GM23338 (cell line): ENCODE measurements around the gene SART3. TPM values are rescaled to one million over a fixed set of nuclear protein-coding genes. Genes with fewer than 3 reads are reported as not detected.

Experiments
- ATAC-seq: fragments of 200-7000 bp; cut with Tn5 transposase; 3 replicates; pipeline ENCODE4 v1.9.1; 2020
- DNase-seq: peaks from one replicate; pipeline ENCODE4 v3.0.0-alpha.2; 2015; ENCODE audit warnings: low spot score
- H2AFZ ChIP-seq: fragments of 200-600 bp; sonication (generic); 2 replicates; pipeline ENCODE4 v1.8.0; 2016; ENCODE audit warnings: antibody characterized with exemption, mild to moderate bottlenecking, moderate library complexity
- H3F3A ChIP-seq: fragments of 200-600 bp; sonication (generic); replicated peaks from 2 replicates; pipeline ENCODE4 v1.8.0; 2017; ENCODE audit warnings: antibody characterized with exemption, mixed run types, low read depth
- H3K27ac ChIP-seq: fragments of 200-600 bp; sonication (generic); 2 replicates; pipeline ENCODE4 v1.6.1; 2016; ENCODE audit warnings: low read depth
- H3K27me3 ChIP-seq: fragments of 200-600 bp; sonication (generic); 2 replicates; pipeline ENCODE4 v1.8.0; 2016; ENCODE audit warnings: mild to moderate bottlenecking, mixed run types, moderate library complexity; ENCODE audit not compliant: insufficient read depth
- H3K36me3 ChIP-seq: fragments of 200-600 bp; sonication (generic); 2 replicates; pipeline ENCODE4 v1.8.0; 2016; ENCODE audit warnings: mild to moderate bottlenecking; ENCODE audit not compliant: insufficient read depth
- H3K4me1 ChIP-seq: fragments of 200-600 bp; sonication (generic); 2 replicates; pipeline ENCODE4 v1.8.0; 2016; ENCODE audit warnings: mild to moderate bottlenecking, moderate library complexity; ENCODE audit not compliant: insufficient read depth
- H3K4me2 ChIP-seq: fragments of 200-600 bp; sonication (generic); 2 replicates; pipeline ENCODE4 v1.7.1; 2017; ENCODE audit warnings: mixed run types
- H3K4me3 ChIP-seq: fragments of 200-600 bp; sonication (generic); 2 replicates; pipeline ENCODE4 v1.6.1; 2016; ENCODE audit warnings: mixed run types
- H3K79me2 ChIP-seq: fragments of 200-600 bp; sonication (generic); replicated peaks from 2 replicates; pipeline ENCODE4 v1.8.0; 2017; ENCODE audit warnings: mild to moderate bottlenecking; ENCODE audit not compliant: insufficient read depth
- H3K9me2 ChIP-seq: fragments of 200-600 bp; sonication (generic); 2 replicates; pipeline ENCODE4 v1.8.0; 2017; ENCODE audit not compliant: insufficient read depth
- H4K20me1 ChIP-seq: fragments of 200-600 bp; sonication (generic); replicated peaks from 2 replicates; pipeline ENCODE4 v1.8.0; 2017; ENCODE audit warnings: mild to moderate bottlenecking; ENCODE audit not compliant: insufficient read depth
- H3K27ac Mint-ChIP-seq: 2 replicates; pipeline ENCODE4 v1.8.0; 2020; ENCODE audit warnings: inconsistent platforms, mild to moderate bottlenecking, moderate library complexity, mixed read lengths
- H3K27me3 Mint-ChIP-seq: 3 replicates; pipeline ENCODE4 v1.8.0; 2022; ENCODE audit warnings: low read depth, mild to moderate bottlenecking, moderate library complexity, mixed read lengths, inconsistent platforms; ENCODE audit not compliant: insufficient read depth, poor library complexity
- H3K36me3 Mint-ChIP-seq: 3 replicates; pipeline ENCODE4 v1.8.0; 2021; ENCODE audit warnings: low read depth, mild to moderate bottlenecking, inconsistent platforms, moderate library complexity, mixed read lengths
- H3K4me1 Mint-ChIP-seq: 3 replicates; pipeline ENCODE4 v1.8.0; 2020; ENCODE audit warnings: mild to moderate bottlenecking, inconsistent platforms, mixed read lengths
- H3K4me3 Mint-ChIP-seq: 3 replicates; pipeline ENCODE4 v1.8.0; 2021; ENCODE audit warnings: moderate library complexity, mild to moderate bottlenecking, inconsistent platforms, mixed read lengths
- H3K9me3 Mint-ChIP-seq: 3 replicates; pipeline ENCODE4 v1.8.0; 2020; ENCODE audit warnings: moderate library complexity, mild to moderate bottlenecking, inconsistent platforms, mixed read lengths
- CREB1 ChIP-seq: fragments of 250-450 bp; sonication (Bioruptor Pico); IDR thresholded peaks from 2 replicates; pipeline ENCODE4 v1.5.0; 2020; ENCODE audit warnings: low read depth, mild to moderate bottlenecking, moderate library complexity
- CTCF ChIP-seq, 2 experiments: fragments of 200-600 bp in 1 of 2; sonication (generic) in 1 of 2; conservative IDR thresholded peaks; 2 replicates each; pipeline versions ENCODE4 v1.5.1 to v1.6.1; 2016 to 2017; ENCODE audit warnings: antibody characterized with exemption in 2 of 2, low read depth in 2 of 2, mild to moderate bottlenecking in 2 of 2, moderate library complexity in 1 of 2
- ETS1 ChIP-seq: IDR thresholded peaks from 2 replicates; pipeline ENCODE4 v1.6.1; 2016; ENCODE audit warnings: antibody characterized with exemption
- EZH2 ChIP-seq: fragments of 200-600 bp; sonication (generic); IDR thresholded peaks from one replicate; pipeline ENCODE4 v1.8.0; 2017; ENCODE audit warnings: antibody characterized with exemption, mild to moderate bottlenecking, low read depth; ENCODE audit not compliant: unreplicated experiment
- EZH2phosphoT487 ChIP-seq: fragments of 200-600 bp; sonication (generic); IDR thresholded peaks from one replicate; pipeline ENCODE4 v1.8.1; 2018; ENCODE audit warnings: antibody characterized with exemption; ENCODE audit not compliant: unreplicated experiment
- JUNB ChIP-seq: IDR thresholded peaks from one replicate; pipeline ENCODE4 v1.6.1; 2016; ENCODE audit warnings: antibody characterized with exemption; ENCODE audit not compliant: unreplicated experiment
- NANOG ChIP-seq: IDR thresholded peaks from 2 replicates; pipeline ENCODE4 v1.6.1; 2016; ENCODE audit warnings: antibody characterized with exemption, borderline replicate concordance
- POLR2AphosphoS5 ChIP-seq: IDR thresholded peaks from 2 replicates; pipeline ENCODE4 v1.6.1; 2016; ENCODE audit warnings: antibody characterized with exemption, low read depth
- REST ChIP-seq: IDR thresholded peaks from one replicate; pipeline ENCODE4 v1.6.1; 2018; ENCODE audit warnings: antibody characterized with exemption; ENCODE audit not compliant: unreplicated experiment
- STAT1 ChIP-seq: IDR thresholded peaks from one replicate; pipeline ENCODE4 v1.6.1; 2016; ENCODE audit warnings: antibody characterized with exemption; ENCODE audit not compliant: unreplicated experiment
- ZNF114 ChIP-seq: fragments of 250-450 bp; sonication (Bioruptor Pico); IDR thresholded peaks from 2 replicates; pipeline ENCODE4 v1.5.0; 2020; ENCODE audit warnings: mild to moderate bottlenecking, moderate library complexity
- ZNF331 ChIP-seq: fragments of 250-450 bp; sonication (Bioruptor Pico); IDR thresholded peaks from 2 replicates; pipeline ENCODE4 v1.5.0; 2020; ENCODE audit warnings: low read depth, mild to moderate bottlenecking, moderate library complexity
- ZNF462 ChIP-seq: fragments of 250-450 bp; sonication (Bioruptor Pico); IDR thresholded peaks from 2 replicates; pipeline ENCODE4 v1.5.0; 2020; ENCODE audit warnings: mild to moderate bottlenecking, moderate library complexity
- polyA plus RNA-seq: library from polyadenylated mRNA; unstranded; fragments of >200 nt; fragmentation: Nextera tagmentation; extraction: Ambion mirVana; gene quantifications from 2 replicates; pipeline ENCODE4 v1.2.1, GENCODE V29; 2016
- total RNA-seq: library from RNA; depleted of rRNA; stranded (reverse); fragments of >200 nt; shearing (Covaris generic); gene quantifications from 2 replicates; pipeline ENCODE4 v1.2.3, GENCODE V29; 2014

Gene SART3
- total and polyA plus RNA-seq, 2 experiments from 2014 or later = 49.8 to 112 TPM

- no peak; the same call in 2 of the 3 replicates for ATAC-seq
- Histone ChIP-seq H4K20me1 (no peaks in the 10 kb centered on the region), H3K4me3 (no peak overlapping the region), H2AFZ (0 out of 2 replicates have a peak overlapping the region, but pooled peaks have one; percentile 28), H3K4me1 (no peaks in the 10 kb centered on the region), H3K4me2 (no peak overlapping the region), H3K27ac (no peak overlapping the region), H3K9me2 (peaks cover 5% of the 10 kb centered on the region; the same call in 1 of the 2 replicates), H3F3A (no peaks in the 10 kb centered on the region), H3K79me2 (no peaks in the 10 kb centered on the region), H3K36me3 (no peaks in the 10 kb centered on the region), H3K27me3 (no peaks in the 10 kb centered on the region)
- Mint-ChIP-seq H3K4me1 (peaks cover 3% of the 10 kb centered on the region; the same call in 1 of the 3 replicates), H3K9me3 (peaks cover 10% of the 10 kb centered on the region; the same call in 2 of the 3 replicates), H3K36me3 (peaks cover 3% of the 10 kb centered on the region; the same call in 1 of the 3 replicates), H3K27ac (no peak overlapping the region), H3K4me3 (no peak overlapping the region), H3K27me3 (peaks cover 3% of the 10 kb centered on the region)
- TF ChIP-seq EZH2 = no peak
- TF ChIP-seq POLR2AphosphoS5 = no peak
- TF ChIP-seq JUNB = no peak
- TF ChIP-seq ZNF462 (CRISPR knock-in tag) = no peak
- no peak for TF ChIP-seq EZH2phosphoT487
- TF ChIP-seq ZNF331 = no peak
- TF ChIP-seq ETS1 = no peak
- TF ChIP-seq NANOG = no peak
- TF ChIP-seq CTCF (conservative IDR thresholded peaks at IDR 0.05; ENCODE audit: low read depth in 2 of 2) = no peak
- no peak for TF ChIP-seq ZNF114 (CRISPR knock-in tag)
- no peak for TF ChIP-seq STAT1
- TF ChIP-seq CREB1 (CRISPR knock-in tag) = no peak
- no peak for TF ChIP-seq REST
- DNase-seq = no peak
Observed at GRCh38 chr12:108581311-108582227, 20.6 kb upstream of the SART3 start.
